ENCODE data around the gene OR1L8.
"Not testable (repeated sequence)": the region's sequence is repeated elsewhere in the genome, so short reads cannot be mapped to it uniquely, and the experiment has no call there.

The OR1L8 gene, protein sequence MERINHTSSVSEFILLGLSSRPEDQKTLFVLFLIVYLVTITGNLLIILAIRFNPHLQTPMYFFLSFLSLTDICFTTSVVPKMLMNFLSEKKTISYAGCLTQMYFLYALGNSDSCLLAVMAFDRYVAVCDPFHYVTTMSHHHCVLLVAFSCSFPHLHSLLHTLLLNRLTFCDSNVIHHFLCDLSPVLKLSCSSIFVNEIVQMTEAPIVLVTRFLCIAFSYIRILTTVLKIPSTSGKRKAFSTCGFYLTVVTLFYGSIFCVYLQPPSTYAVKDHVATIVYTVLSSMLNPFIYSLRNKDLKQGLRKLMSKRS

DNA sequence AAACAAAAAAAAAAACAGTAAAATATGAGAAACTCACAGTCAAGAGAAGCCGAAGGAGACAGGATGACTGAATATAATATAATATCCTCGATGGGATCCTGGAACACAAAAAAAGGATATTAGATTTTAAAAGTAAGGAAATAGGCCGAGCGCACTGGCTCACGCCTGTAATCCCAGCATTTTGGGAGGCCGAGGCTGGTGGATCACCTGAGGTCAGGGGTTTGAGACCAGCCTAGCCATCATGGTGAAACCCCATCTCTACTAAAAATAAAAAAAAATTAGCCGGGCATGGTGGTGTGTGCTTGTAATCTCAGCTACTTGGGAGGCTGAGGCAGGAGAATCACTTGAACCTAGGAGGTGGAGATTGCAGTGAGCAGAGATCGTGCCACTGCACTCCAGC lies at the start of gene OR1L8:
Gene OR1L8 (minus strand): TSS at position 101 of the 400 bp plus-strand sequence. CDS start 14,907 bp downstream, outside the sequence.
- DNase-seq: not testable (repeated sequence)

- DNase-seq: no peak
Measured at GRCh38 chr9:122619996-122620395, 36.8 kb upstream of the OR1L8 start.

DNA sequence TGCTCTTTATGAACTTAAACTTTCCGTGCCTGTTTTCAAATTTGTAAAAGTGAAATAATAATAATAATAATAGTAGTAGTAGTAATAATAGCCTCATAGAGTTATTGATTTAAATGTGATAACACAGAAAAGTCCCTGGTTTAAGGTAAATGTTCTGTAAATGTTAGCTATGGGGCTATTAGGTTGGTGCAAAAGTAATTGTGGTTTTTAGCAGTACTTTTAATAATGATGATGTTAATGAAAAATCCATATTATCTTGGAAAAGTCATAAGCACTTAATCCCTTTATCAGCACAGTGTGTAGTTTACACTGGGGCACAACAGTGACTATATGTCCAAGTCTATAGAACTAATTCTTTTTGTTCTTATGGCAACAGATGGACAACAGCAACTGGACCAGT lies 31.2 kb upstream of the OR1L8 start, which contains the start of gene OR1Q1:
Gene OR1Q1 (plus strand): TSS at position 377 of the 400 bp plus-strand sequence. CDS start 0 bp downstream, at position 377.
- no peak for DNase-seq

GRCh38 chr9:122609804-122610203 lies 26.6 kb upstream of the OR1L8 start:
- no peak for DNase-seq

DNA sequence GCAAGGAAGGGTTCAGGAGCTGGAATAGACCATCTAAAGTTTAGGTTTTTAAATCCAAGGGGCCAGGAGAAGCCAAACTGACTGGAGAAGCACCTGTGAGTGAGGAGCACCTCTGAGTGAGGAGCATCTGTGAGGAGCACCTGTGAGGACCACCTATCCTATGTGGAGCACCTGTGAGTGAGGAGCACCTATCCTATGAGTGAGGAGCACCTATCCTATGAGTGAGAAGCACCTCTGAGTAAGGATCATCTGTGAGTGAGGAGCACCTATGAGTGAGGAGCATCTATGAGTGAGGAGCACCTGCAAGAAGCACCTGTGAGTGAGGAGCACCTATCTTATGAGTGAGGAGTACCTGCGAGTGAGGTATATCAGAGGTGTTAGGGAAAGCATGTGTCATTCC lies 23.4 kb upstream of the OR1L8 start:
- no peak for DNase-seq

- DNase-seq: no peak
Measured at GRCh38 chr9:122605691-122606090, 22.5 kb upstream of the OR1L8 start.

GRCh38 chr9:122580360-122580759 lies 2.8 kb downstream of the OR1L8 start:
- DNase-seq: no peak

- DNase-seq: no peak
Measured at GRCh38 chr9:122579874-122580273, 3.3 kb downstream of the OR1L8 start.

- no peak for DNase-seq
Measured at GRCh38 chr9:122572456-122572855, 10.7 kb downstream of the OR1L8 start.

DNA sequence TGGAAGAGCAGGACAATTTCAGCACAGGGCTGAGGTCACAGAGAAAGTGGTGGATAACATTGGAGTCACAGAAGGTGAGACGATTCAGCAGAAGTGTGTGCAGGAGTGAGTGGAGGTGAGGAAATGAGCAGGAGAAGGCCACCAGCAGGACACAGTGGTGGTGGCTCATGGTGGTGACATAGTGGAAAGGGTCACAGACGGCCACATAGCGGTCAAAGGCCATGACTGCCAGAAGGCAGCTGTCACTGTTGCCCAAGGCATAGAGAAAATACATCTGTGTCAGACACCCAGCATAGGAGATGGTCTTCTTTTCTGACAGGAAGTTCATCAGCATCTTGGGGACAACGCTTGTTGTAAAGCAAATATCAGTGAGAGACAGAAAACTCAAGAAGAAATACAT lies 15.3 kb downstream of the OR1L8 start:
- no peak for DNase-seq

DNA sequence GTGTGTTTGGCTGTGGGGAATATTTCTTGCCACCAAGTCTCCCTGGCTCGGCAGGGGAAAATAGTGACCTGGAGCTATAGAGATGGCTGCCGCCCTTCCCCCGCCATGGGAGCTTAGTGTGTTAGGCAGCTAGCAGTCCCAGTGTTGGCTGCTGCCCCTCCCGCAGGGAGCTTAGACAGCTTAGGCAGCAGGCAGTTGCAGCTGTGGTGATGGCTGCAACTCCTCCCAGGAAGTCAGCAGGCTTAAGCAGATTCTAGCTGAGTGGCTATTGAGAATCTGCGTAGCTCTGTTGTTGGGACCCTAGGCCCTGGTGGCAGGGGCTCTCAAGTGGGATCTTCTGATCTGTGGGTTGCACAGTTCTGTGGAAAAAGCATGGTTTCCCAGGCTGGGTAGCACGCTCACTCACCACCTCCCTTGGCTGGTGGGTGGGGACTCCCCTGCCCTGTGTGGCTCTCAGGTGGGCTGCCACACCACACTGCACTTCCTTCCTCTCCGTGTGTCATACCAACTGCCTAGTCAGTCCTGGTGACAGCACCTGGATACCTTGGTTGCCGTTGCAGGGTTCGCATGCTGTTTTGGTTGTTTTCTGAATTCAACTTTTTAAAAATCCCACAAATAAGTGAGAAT lies 20.9 kb downstream of the OR1L8 start:
- no peak for DNase-seq

- no peak for DNase-seq
Measured at GRCh38 chr9:122561446-122561845, 21.7 kb downstream of the OR1L8 start.

DNA sequence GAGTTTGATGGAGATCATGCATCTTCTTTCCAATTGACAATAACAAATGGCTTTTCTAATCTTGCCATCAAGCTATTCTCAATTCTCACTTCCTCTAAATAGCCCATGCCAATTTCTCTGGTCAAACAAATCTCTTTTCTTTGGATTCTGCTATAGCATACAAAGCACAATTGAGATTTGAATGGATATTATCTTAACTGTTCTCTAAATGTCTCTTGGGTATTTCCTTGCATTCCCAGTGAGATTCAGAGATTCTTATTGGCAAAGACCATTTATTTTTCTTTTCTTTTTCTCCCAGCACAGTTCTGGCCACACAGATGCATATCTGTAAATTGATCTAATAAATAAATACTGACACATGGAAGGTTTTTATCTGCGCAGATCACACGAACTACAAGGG lies 30.4 kb downstream of the OR1L8 start, which contains the start of gene OR1N2:
Gene OR1N2 (plus strand): TSS at position 301 of the 400 bp plus-strand sequence. CDS start 100 bp downstream, outside the sequence.
- no peak for DNase-seq

DNA sequence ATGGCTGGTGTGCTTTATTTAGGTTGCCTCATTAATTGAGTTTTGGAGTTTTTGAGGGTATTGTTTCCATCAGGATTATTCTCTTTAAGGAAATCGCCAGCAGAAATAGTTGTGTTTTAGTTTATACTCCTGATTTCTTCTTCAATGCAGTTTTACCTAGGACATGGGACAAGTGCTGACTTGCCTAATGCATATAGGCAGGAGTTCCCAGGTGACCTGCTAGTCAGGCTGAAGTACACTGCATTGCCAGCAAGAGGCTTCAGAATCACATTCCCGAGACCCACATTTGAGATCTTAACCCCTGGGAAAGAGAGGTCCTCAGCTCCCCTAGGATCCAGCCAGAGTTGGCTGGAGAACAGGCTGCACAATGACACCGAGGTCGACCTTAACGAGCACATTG lies 31.8 kb downstream of the OR1L8 start:
- no peak for DNase-seq

DNA sequence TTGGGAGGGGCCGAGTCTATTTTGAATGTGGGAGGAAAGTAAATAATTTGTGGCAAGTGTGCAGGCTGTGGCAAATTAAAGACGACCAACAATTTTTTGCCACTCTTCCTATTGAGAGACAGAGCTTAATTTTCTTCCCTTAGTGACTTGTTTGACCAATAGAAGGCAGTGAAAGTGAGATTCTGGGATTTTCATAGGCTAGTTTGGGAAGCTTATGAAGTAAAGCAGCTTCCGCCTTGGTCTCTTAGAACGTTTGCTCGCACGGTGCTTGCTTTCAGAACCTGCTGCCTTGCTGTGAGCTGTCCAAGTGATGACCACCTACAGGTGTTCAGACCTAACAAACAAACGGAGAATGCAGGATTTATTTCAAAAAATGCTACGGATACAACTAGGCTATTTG lies 37.0 kb downstream of the OR1L8 start:
- no peak for DNase-seq

DNA sequence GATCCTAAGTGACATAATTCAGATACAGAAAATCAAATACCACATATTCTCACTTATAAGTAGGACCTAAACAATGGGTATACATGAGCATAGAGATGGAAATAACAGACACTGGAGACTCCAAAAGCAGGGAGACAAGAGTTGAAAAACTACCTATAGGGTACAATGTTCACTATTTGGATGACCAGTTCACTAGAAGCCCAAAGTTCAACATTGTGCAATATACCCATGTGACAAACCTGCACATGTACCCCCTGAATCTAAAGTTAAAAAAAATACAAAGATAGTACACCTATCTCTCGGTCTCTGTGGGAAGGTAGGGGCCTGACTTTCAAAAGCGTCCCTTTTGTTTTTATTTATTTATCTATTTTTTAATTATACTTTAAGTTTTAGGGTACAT lies 44.4 kb downstream of the OR1L8 start:
- DNase-seq: no peak

DNA sequence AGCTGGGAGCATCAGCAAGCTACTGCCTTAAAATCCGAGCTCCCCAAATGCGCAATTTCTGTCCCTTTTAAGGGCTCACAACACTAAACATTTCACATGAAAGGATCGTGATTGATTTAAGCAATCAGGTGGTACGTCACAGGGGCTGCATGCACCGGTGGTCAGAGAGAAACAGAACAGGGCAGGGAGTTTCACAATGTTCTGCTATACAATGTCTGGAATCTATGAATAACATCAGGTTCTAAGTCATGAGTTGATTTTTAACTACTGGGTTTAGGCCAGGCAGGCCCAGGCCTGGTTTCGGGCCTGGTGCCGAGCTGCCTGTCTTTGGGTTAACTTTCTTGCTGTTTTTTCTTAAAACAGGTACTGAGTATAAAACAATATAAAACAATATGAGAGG lies 46.1 kb downstream of the OR1L8 start:
- DNase-seq: not testable (repeated sequence)

DNA sequence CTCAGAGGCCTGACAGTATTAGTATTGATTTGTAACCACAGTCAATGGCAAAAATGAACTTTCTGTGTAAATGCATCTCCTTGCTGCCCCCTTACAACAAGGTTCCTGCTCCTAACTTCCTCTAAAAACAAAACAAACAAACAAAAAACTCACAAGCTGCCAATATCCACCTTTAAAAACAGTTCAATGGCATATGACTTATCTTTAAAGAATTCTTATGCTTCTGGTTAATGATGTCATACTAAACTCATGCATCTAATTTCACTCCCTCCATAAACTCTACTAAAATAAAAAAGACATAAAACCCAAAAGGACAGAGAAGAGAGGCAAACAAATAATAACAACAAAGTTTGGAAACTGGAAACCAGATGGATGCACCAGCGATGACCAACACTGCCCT lies 47.0 kb downstream of the OR1L8 start:
- no peak for DNase-seq

DNA sequence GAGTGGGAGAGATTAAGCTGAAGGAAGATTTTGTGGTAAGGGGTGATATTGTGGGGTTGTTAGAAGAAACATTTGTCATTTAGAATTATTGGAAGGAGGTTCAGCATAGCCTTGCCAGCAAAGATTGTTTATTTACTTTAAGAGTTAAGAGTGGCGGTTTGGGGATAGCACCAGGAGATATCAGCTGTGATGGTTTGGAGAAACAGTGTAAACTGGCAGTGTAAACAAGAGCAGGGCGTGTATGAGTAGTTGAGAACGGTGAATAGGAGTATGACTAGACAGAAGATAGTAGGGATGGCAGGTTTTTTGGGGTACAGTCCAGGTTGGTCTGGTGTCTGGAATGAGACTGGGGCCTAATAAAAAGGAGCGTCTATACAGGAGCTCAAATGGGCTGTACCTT lies 52.0 kb downstream of the OR1L8 start:
- DNase-seq: not testable (repeated sequence)

GRCh38 chr9:122527193-122527592 lies 56.0 kb downstream of the OR1L8 start, which contains the start of gene OR1N1:
TSS of gene OR1N1 (minus strand) at chr9:122527293. CDS start at chr9:122527293, 0 bp downstream.
- no peak for DNase-seq

- DNase-seq: no peak
Measured at GRCh38 chr9:122526602-122527001, 56.6 kb downstream of the OR1L8 start.

GRCh38 chr9:122519376-122519775 lies 63.8 kb downstream of the OR1L8 start:
- no peak for DNase-seq

DNA sequence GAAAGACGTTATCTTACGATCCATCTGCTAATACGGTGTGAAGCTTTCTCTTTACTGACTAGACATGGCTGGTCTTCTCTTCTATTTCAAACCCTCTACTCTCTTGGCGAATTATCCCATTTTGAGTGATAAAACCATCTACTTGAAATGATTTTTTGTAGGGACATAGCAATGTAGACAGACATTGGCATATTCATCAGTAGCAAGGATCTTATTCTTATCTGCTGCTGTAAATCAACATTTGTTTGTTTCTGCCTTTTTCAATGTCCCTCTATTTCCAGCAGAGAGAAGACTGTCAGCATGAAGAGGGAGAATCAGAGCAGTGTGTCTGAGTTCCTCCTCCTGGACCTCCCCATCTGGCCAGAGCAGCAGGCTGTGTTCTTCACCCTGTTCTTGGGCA lies 64.3 kb downstream of the OR1L8 start, which contains the start of gene OR1J4:
Gene OR1J4 (plus strand): TSS at position 301 of the 400 bp plus-strand sequence. CDS start 0 bp downstream, at position 301.
- DNase-seq: no peak

GRCh38 chr9:122518226-122518625 lies 65.0 kb downstream of the OR1L8 start:
- no peak for DNase-seq
